Nephron (organoid): ENCODE results near the gene CPXM2.

Source experiments
- H3K27ac Mint-ChIP-seq, 3 experiments: 2 replicates each; pipeline ENCODE4 v1.8.0; 2020; ENCODE audit warnings: mixed read lengths in 3 of 3, mild to moderate bottlenecking in 2 of 3, moderate library complexity in 1 of 3
- H3K27me3 Mint-ChIP-seq: 2 replicates; pipeline ENCODE4 v1.8.0; 2021; ENCODE audit warnings: low read depth, mild to moderate bottlenecking, moderate library complexity, mixed read lengths
- H3K36me3 Mint-ChIP-seq: 2 replicates; pipeline ENCODE4 v1.8.0; 2020; ENCODE audit warnings: low read depth, mixed read lengths
- H3K4me1 Mint-ChIP-seq: 2 replicates; pipeline ENCODE4 v1.8.0; 2020; ENCODE audit warnings: mixed read lengths
- H3K4me3 Mint-ChIP-seq, 3 experiments: 2 replicates each; pipeline ENCODE4 v1.8.0; 2020; ENCODE audit warnings: mild to moderate bottlenecking in 3 of 3, mixed read lengths in 3 of 3, moderate library complexity in 2 of 3
- H3K9me3 Mint-ChIP-seq: 2 replicates; pipeline ENCODE4 v1.8.0; 2020; ENCODE audit warnings: mixed read lengths
- CTCF ChIP-seq, 3 experiments: fragments of 200-600 bp; sonication (generic); IDR thresholded peaks; one replicate each; pipeline ENCODE4 v1.5.0; 2021; ENCODE audit warnings: antibody characterized with exemption in 3 of 3; ENCODE audit not compliant: unreplicated experiment in 3 of 3

Gene CPXM2

GRCh38 chr10:123889821-123890220 lies 1.8 kb downstream of the CPXM2 start:
- Mint-ChIP-seq H3K4me3 (no peak overlapping the region), H3K36me3 (no peaks in the 10 kb centered on the region), H3K27ac (no peak overlapping the region), H3K27me3 (peaks cover 66% of the 10 kb centered on the region), H3K9me3 (no peaks in the 10 kb centered on the region), H3K4me1 (peaks cover 7% of the 10 kb centered on the region)
- TF ChIP-seq CTCF (IDR thresholded peaks at IDR 0.05; ENCODE audit: unreplicated experiment in 3 of 3): no peak

- no peaks in the 10 kb centered on the region for H3K36me3 Mint-ChIP-seq
- TF ChIP-seq CTCF (IDR thresholded peaks at IDR 0.05; ENCODE audit: unreplicated experiment in 3 of 3): no peak
- no peak overlapping the region for H3K4me3 Mint-ChIP-seq
- no peak overlapping the region for H3K27ac Mint-ChIP-seq
- H3K9me3 Mint-ChIP-seq: no peaks in the 10 kb centered on the region
- peaks cover 7% of the 10 kb centered on the region for H3K4me1 Mint-ChIP-seq
- H3K27me3 Mint-ChIP-seq: peaks cover 64% of the 10 kb centered on the region
These were observed 2.9 kb downstream of the CPXM2 start for GRCh38 chr10:123888751-123889150.

- H3K4me1 Mint-ChIP-seq: peaks cover 7% of the 10 kb centered on the region
- TF ChIP-seq CTCF (IDR thresholded peaks at IDR 0.05; ENCODE audit: unreplicated experiment in 3 of 3): no peak
- H3K36me3 Mint-ChIP-seq: no peaks in the 10 kb centered on the region
- H3K9me3 Mint-ChIP-seq: no peaks in the 10 kb centered on the region
- H3K4me3 Mint-ChIP-seq: no peak overlapping the region
- H3K27ac Mint-ChIP-seq: no peak overlapping the region
- H3K27me3 Mint-ChIP-seq: peaks cover 65% of the 10 kb centered on the region
These were observed 3.4 kb downstream of the CPXM2 start for GRCh38 chr10:123888256-123888655.

GRCh38 chr10:123886292-123886691 lies 5.3 kb downstream of the CPXM2 start:
- Mint-ChIP-seq H3K27me3 (peaks cover 53% of the 10 kb centered on the region), H3K9me3 (no peaks in the 10 kb centered on the region), H3K27ac (no peak overlapping the region), H3K4me3 (no peak overlapping the region), H3K36me3 (no peaks in the 10 kb centered on the region), H3K4me1 (peaks cover 7% of the 10 kb centered on the region)
- no peak for TF ChIP-seq CTCF (IDR thresholded peaks at IDR 0.05; ENCODE audit: unreplicated experiment in 3 of 3)

GRCh38 chr10:123885406-123886170 lies 6.0 kb downstream of the CPXM2 start:
- Mint-ChIP-seq H3K36me3 (no peaks in the 10 kb centered on the region), H3K27ac (no peak overlapping the region), H3K9me3 (no peaks in the 10 kb centered on the region), H3K27me3 (peaks cover 52% of the 10 kb centered on the region), H3K4me1 (peaks cover 5% of the 10 kb centered on the region), H3K4me3 (no peak overlapping the region)
- TF ChIP-seq CTCF (IDR thresholded peaks at IDR 0.05; ENCODE audit: unreplicated experiment in 3 of 3): no peak

GRCh38 chr10:123884907-123885381 lies 6.7 kb downstream of the CPXM2 start:
- H3K27ac Mint-ChIP-seq: no peak overlapping the region
- peaks cover 46% of the 10 kb centered on the region for H3K27me3 Mint-ChIP-seq
- H3K4me3 Mint-ChIP-seq: no peak overlapping the region
- no peaks in the 10 kb centered on the region for H3K9me3 Mint-ChIP-seq
- no peak for TF ChIP-seq CTCF (IDR thresholded peaks at IDR 0.05; ENCODE audit: unreplicated experiment in 3 of 3)
- H3K4me1 Mint-ChIP-seq: no peaks in the 10 kb centered on the region
- H3K36me3 Mint-ChIP-seq: no peaks in the 10 kb centered on the region
